Parathyroid adenoma (tissue), 2 donors: ENCODE data around the gene FUT1.

Experiments
- H2AFZ ChIP-seq: fragments of 300-600 bp; sonication (generic); one replicate; pipeline ENCODE4 v1.7.0; 2017; ENCODE audit warnings: antibody characterized with exemption, mild to moderate bottlenecking
- H3K27ac ChIP-seq: fragments of 300-600 bp; sonication (generic); one replicate; pipeline ENCODE4 v1.7.0; 2017
- H3K27me3 ChIP-seq: fragments of 300-600 bp; sonication (generic); one replicate; pipeline ENCODE4 v1.7.0; 2017; ENCODE audit warnings: low read length; ENCODE audit not compliant: control insufficient read depth, insufficient read depth
- H3K36me3 ChIP-seq: fragments of 300-600 bp; sonication (generic); one replicate; pipeline ENCODE4 v1.7.0; 2017; ENCODE audit warnings: low read length; ENCODE audit not compliant: control insufficient read depth, insufficient read depth
- H3K4me1 ChIP-seq: fragments of 300-600 bp; sonication (generic); one replicate; pipeline ENCODE4 v1.7.0; 2017; ENCODE audit warnings: control low read depth
- H3K4me2 ChIP-seq: fragments of 300-600 bp; sonication (generic); one replicate; pipeline ENCODE4 v1.7.0; 2017; ENCODE audit warnings: low read length
- H3K4me3 ChIP-seq: fragments of 300-600 bp; sonication (generic); one replicate; pipeline ENCODE4 v1.7.0; 2017; ENCODE audit warnings: low read depth, low read length
- H3K79me2 ChIP-seq: fragments of 300-600 bp; sonication (generic); one replicate; pipeline ENCODE4 v1.7.0; 2017; ENCODE audit warnings: control low read depth
- H3K9ac ChIP-seq: fragments of 300-600 bp; sonication (generic); one replicate; pipeline ENCODE4 v1.7.0; 2017; ENCODE audit warnings: mild to moderate bottlenecking
- H3K9me3 ChIP-seq: fragments of 300-600 bp; sonication (generic); one replicate; pipeline ENCODE4 v1.7.0; 2017; ENCODE audit warnings: low read length; ENCODE audit not compliant: control insufficient read depth
- TF ChIP-seq, protein P1 (sequence below): fragments of 300-600 bp; sonication (generic); IDR thresholded peaks from one replicate; pipeline ENCODE4 v1.7.0; 2017; ENCODE audit warnings: antibody characterized with exemption, mild to moderate bottlenecking
- donor health status: primary hyperparathyroidism.

The FUT1 gene

DNA sequence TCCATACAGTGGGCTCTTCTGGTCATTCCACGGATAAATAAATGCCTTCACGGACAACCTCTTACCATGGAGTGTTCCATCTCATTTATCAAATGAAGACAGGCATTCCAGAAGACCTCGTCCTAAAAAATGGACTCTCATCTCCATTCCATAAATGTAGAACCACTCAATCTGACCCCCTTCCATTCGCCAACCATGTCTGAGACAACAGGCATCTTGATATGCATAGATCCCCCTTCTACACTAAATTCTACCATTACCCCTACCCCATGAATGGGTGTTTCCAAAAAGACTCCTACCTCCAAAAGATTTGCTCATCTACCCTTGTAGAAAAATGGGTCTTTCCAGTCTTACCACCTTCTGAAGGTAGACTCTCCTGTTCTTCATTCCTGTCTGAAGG is 21.0 kb downstream of the FUT1 start:
- no peak overlapping the region for H3K4me3 ChIP-seq
- H3K4me1 ChIP-seq = no peaks in the 10 kb centered on the region
- H3K4me2 ChIP-seq = no peak overlapping the region
- no peaks in the 10 kb centered on the region for H3K9me3 ChIP-seq
- no peak overlapping the region for H3K27ac ChIP-seq
- H2AFZ ChIP-seq = no peak overlapping the region
- no peak overlapping the region for H3K9ac ChIP-seq
- H3K27me3 ChIP-seq = no peaks in the 10 kb centered on the region
- TF ChIP-seq, protein P1, sequence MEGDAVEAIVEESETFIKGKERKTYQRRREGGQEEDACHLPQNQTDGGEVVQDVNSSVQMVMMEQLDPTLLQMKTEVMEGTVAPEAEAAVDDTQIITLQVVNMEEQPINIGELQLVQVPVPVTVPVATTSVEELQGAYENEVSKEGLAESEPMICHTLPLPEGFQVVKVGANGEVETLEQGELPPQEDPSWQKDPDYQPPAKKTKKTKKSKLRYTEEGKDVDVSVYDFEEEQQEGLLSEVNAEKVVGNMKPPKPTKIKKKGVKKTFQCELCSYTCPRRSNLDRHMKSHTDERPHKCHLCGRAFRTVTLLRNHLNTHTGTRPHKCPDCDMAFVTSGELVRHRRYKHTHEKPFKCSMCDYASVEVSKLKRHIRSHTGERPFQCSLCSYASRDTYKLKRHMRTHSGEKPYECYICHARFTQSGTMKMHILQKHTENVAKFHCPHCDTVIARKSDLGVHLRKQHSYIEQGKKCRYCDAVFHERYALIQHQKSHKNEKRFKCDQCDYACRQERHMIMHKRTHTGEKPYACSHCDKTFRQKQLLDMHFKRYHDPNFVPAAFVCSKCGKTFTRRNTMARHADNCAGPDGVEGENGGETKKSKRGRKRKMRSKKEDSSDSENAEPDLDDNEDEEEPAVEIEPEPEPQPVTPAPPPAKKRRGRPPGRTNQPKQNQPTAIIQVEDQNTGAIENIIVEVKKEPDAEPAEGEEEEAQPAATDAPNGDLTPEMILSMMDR = no peak
- H3K79me2 ChIP-seq = no peaks in the 10 kb centered on the region
- no peaks in the 10 kb centered on the region for H3K36me3 ChIP-seq

DNA sequence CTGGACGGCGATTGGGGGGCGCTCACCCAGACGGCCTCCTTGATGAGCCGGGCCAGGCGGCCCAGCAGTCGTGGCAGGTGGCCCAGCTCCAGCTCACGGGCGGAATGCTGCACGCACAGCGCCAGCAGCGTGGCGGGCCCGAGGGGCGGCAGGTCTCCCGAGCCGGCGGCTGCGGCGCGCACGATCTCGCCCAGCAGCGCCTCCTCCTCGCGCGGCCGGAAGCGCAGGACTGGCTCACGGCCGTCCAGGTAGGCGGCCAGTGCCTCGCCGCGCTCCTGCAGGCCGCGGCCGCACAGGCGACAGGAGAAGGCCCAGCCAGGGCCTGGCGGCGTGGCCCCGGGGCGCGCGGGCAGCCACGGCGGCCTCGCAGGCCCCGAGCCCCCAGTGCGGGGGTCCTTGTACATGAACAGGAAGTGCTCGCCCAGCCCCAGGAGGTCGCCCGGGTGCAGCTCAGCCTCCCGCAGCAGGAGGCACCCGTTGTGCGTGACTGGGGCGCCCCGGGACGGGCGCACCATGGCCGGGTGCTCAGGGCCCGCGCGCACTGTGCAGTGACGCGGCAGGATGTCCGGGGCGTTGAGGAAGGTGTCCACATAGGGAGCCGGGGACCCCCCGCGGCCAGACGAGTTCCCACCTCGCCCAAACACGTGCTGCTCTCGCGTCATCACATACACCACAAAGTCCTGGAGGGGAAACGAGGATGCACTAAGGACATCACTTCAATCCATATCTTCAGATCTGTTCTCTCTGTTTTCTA is 23.4 kb downstream of the FUT1 start:
- Histone ChIP-seq H3K27ac (no peak overlapping the region), H3K79me2 (no peaks in the 10 kb centered on the region), H2AFZ (no peak overlapping the region)

DNA sequence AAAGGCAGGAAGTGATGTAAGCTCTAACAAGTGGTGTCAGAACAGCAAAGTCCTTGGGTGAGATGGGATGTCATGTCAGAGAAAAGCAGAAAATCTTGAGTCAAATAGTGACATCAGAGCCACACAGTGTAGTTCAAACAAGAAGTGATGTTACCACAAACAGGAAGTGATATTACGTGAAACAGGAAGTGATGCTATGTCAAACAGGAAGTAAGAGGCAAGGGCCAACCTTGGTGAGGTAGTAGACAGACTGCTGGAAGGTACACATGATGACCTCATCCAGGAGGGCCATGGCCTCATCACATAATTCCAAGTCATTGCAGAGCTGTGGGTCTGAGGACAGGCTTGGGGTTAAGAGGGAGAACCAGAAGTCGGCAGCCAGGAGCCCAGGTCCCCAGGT is 25.9 kb downstream of the FUT1 start:
- peak overlapping the region; percentile 77 for H3K27ac ChIP-seq
- H3K9me3 ChIP-seq = no peaks in the 10 kb centered on the region
- H3K4me1 ChIP-seq = no peaks in the 10 kb centered on the region
- H3K27me3 ChIP-seq = no peaks in the 10 kb centered on the region
- no peak overlapping the region for H3K9ac ChIP-seq
- no peak overlapping the region for H3K4me2 ChIP-seq
- TF ChIP-seq, protein P1 = no peak
- H3K79me2 ChIP-seq = no peaks in the 10 kb centered on the region
- H3K36me3 ChIP-seq = no peaks in the 10 kb centered on the region
- H2AFZ ChIP-seq = no peak overlapping the region
- H3K4me3 ChIP-seq = no peak overlapping the region

More for the DNA sequence above, 23.4 kb downstream of the FUT1 start:
- TF ChIP-seq, protein P1 = no peak
- Histone ChIP-seq H3K27me3 (no peaks in the 10 kb centered on the region), H3K36me3 (no peaks in the 10 kb centered on the region), H3K4me2 (no peak overlapping the region), H3K4me3 (no peak overlapping the region), H3K9ac (no peak overlapping the region), H3K4me1 (no peaks in the 10 kb centered on the region), H3K9me3 (no peaks in the 10 kb centered on the region)

DNA sequence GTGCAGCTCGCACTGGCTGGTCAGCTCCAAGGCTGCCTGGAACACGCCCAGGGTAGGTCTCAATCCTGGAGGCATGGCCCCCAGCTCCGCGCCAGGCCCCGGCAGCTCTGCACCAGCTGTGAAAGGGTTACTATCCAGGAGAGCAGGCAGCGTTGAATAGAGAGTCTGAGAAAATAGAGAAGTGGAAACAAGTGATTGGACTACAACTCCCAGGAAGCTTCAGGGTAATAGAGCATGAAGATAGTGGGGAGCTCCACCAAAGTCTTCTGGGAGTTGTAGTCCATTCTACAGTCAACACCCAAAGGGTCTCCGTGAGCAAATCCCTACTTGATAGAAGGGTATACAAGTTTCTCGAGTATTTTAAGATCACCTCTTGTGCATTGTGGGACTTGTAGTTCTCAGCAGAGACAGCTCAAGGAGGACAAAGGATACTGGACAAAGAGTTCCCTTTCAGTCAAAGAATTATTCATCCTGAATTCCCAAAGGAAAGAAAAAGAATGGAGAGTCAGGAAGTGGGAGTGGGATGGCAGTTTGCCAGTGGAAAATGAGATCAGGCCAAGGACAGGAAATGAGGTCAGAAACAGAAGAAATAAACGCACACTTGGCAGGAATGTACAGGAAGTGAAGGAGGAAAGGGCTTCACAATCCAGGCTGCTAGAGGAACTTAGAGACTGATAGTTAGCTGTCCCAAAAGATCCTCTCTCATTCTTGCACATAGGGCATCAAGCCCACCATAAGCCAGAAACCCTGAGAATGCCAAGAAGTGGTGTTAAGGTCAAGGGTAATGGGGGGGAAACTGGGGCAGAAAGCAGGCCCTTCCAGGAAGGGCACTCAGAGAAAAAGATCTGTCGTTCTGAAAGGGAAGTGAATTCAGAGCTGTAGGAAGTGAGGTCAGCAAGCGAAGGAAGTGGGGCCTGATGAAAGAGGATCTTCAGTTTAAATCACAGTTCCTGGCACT is 27.4 kb downstream of the FUT1 start:
- H3K4me2 ChIP-seq = peak overlapping the region; percentile 4
- no peaks in the 10 kb centered on the region for H3K36me3 ChIP-seq
- TF ChIP-seq, protein P1 = no peak
- peak overlapping the region; percentile 77 for H3K27ac ChIP-seq
- no peak overlapping the region for H3K9ac ChIP-seq
- no peaks in the 10 kb centered on the region for H3K79me2 ChIP-seq
- H3K4me3 ChIP-seq = no peak overlapping the region
- no peaks in the 10 kb centered on the region for H3K9me3 ChIP-seq
- peak overlapping the region; percentile 47 for H2AFZ ChIP-seq
- no peaks in the 10 kb centered on the region for H3K4me1 ChIP-seq
- H3K27me3 ChIP-seq = no peaks in the 10 kb centered on the region
